Measurements from ENCODE around the gene ADPRHL1.

GRCh38 chr13:113420232-113420631, 33.1 kb downstream of the ADPRHL1 start:
- TF ChIP-seq CTCF (conservative IDR thresholded peaks at IDR 0.05) (no peak), ZFX (IDR thresholded peaks at IDR 0.05) (no peak)
